BLaER1 treated with 17β-estradiol and CSF1 and Interleukin-3, amounts not matched to agents 10 nM and 100 nM (cell line): ENCODE measurements around the gene HSPB7.
"Not testable (repeated sequence)": the region's sequence is repeated elsewhere in the genome, so short reads cannot be mapped to it uniquely, and the experiment has no call there.

Experiments
- H3K27ac ChIP-seq, 11 experiments: shearing (Covaris generic); formaldehyde crosslinking; 2 replicates each; pipeline ENCODE4 v1.8.1; 2022
- H3K27me3 ChIP-seq, 11 experiments: shearing (Covaris generic); formaldehyde crosslinking; 2 replicates each; pipeline ENCODE4 v1.8.1; 2022
- H3K36me3 ChIP-seq, 11 experiments: shearing (Covaris generic); formaldehyde crosslinking; 2 replicates each; pipeline ENCODE4 v1.8.1; 2022
- H3K4me1 ChIP-seq, 10 experiments: shearing (Covaris generic); formaldehyde crosslinking; 2 replicates each; pipeline ENCODE4 v1.8.1; 2022
- H3K4me2 ChIP-seq, 11 experiments: shearing (Covaris generic); formaldehyde crosslinking; 2 replicates each; pipeline ENCODE4 v1.8.1; 2022
- H3K4me3 ChIP-seq, 10 experiments: shearing (Covaris generic); formaldehyde crosslinking; 2 replicates each; pipeline ENCODE4 v1.8.1; 2022
- H3K9ac ChIP-seq, 11 experiments: shearing (Covaris generic); formaldehyde crosslinking; 2 replicates each; pipeline ENCODE4 v1.8.1; 2022
- H3K9me3 ChIP-seq, 11 experiments: shearing (Covaris generic); formaldehyde crosslinking; replicated peaks in 1 of 11; 2 replicates each; pipeline ENCODE4 v1.8.1; 2022
- H4K20me1 ChIP-seq, 11 experiments: shearing (Covaris generic); formaldehyde crosslinking; 2 replicates each; pipeline ENCODE4 v1.8.1; 2022
- Cebpa-rat ChIP-seq, 11 experiments: shearing (Covaris generic); IDR thresholded peaks; 2 replicates each; pipeline ENCODE4 v1.8.1; 2022

The HSPB7 gene

GRCh38 chr1:16026723-16027484 lies 9.1 kb upstream of the HSPB7 start:
- H3K4me2 ChIP-seq = peak overlapping the region in 4 of 11 experiments; percentile 22 to 26 (median 24); a peak in 4 of 22 replicates
- peaks cover 0 to 6% (median 0%) of the 10 kb centered on the region in 11 experiments; a peak in 3 of 22 replicates for H3K27me3 ChIP-seq
- peaks cover 0 to 29% (median 21%) of the 10 kb centered on the region in 10 experiments; a peak in 14 of 20 replicates for H3K4me1 ChIP-seq
- no peaks in the 10 kb centered on the region for H3K9me3 ChIP-seq
- H3K9ac ChIP-seq = no peak overlapping the region
- TF ChIP-seq Cebpa-rat (IDR thresholded peaks at IDR 0.05) = no peak
- H4K20me1 ChIP-seq = peaks cover 0 to 11% (median 0%) of the 10 kb centered on the region in 11 experiments; a peak in 3 of 22 replicates
- H3K4me3 ChIP-seq = no peak overlapping the region
- no peaks in the 10 kb centered on the region for H3K36me3 ChIP-seq
- H3K27ac ChIP-seq = no peak overlapping the region

GRCh38 chr1:16026302-16026701 lies 8.5 kb upstream of the HSPB7 start:
- H3K4me2 ChIP-seq, H3K9ac ChIP-seq, H3K36me3 ChIP-seq, H3K9me3 ChIP-seq, H3K27ac ChIP-seq, H3K4me3 ChIP-seq: not testable (repeated sequence)
- Histone ChIP-seq H3K27me3 (peaks cover 0 to 11% (median 0%) of the 10 kb centered on the region in 11 experiments; a peak in 3 of 22 replicates), H4K20me1 (peaks cover 0 to 16% (median 0%) of the 10 kb centered on the region in 11 experiments; a peak in 3 of 22 replicates), H3K4me1 (peaks cover 0 to 35% (median 27%) of the 10 kb centered on the region in 10 experiments; a peak in 14 of 20 replicates)

- no peak for TF ChIP-seq Cebpa-rat (IDR thresholded peaks at IDR 0.05)
- no peaks in the 10 kb centered on the region for H3K9me3 ChIP-seq
These were observed 5.3 kb upstream of the HSPB7 start for GRCh38 chr1:16023050-16023653.

GRCh38 chr1:16022393-16022792 lies 4.5 kb upstream of the HSPB7 start:
- H3K9ac ChIP-seq = peak overlapping the region in 2 of 11 experiments; percentile 33 to 48; a peak in 3 of 22 replicates
- H3K27me3 ChIP-seq = peaks cover 0 to 12% (median 0%) of the 10 kb centered on the region in 11 experiments; a peak in 3 of 22 replicates

More at GRCh38 chr1:16023050-16023653, 5.3 kb upstream of the HSPB7 start:
- Histone ChIP-seq H4K20me1 (peaks cover 0 to 16% (median 0%) of the 10 kb centered on the region in 11 experiments; a peak in 3 of 22 replicates), H3K36me3 (no peaks in the 10 kb centered on the region), H3K4me2 (peak overlapping the region in 7 of 11 experiments; percentile 3 to 87 (median 38); a peak in 7 of 22 replicates), H3K27ac (no peak overlapping the region), H3K4me1 (peaks cover 13 to 67% (median 55%) of the 10 kb centered on the region in 10 experiments), H3K4me3 (no peak overlapping the region), H3K27me3 (peaks cover 0 to 12% (median 0%) of the 10 kb centered on the region in 11 experiments; a peak in 3 of 22 replicates), H3K9ac (no peak overlapping the region)

GRCh38 chr1:16021681-16022080 lies 3.8 kb upstream of the HSPB7 start, which contains the start of gene CLCNKA:
TSS of gene CLCNKA (plus strand) at chr1:16022036. CDS start at chr1:16022620, 584 bp downstream.
- Histone ChIP-seq H3K4me1 (peaks cover 28 to 74% (median 68%) of the 10 kb centered on the region in 10 experiments), H3K9me3 (no peaks in the 10 kb centered on the region), H3K27ac (no peak within 1 kb of the TSS), H3K4me2 (peak within 1 kb of the TSS in 9 of 11 experiments; percentile 21 to 87 (median 62); a peak in 15 of 22 replicates), H4K20me1 (peaks cover 0 to 16% (median 0%) of the 10 kb centered on the region in 11 experiments; a peak in 3 of 22 replicates), H3K9ac (peak within 1 kb of the TSS in 5 of 11 experiments; percentile 7 to 48 (median 31); a peak in 4 of 22 replicates), H3K27me3 (peaks cover 0 to 12% (median 0%) of the 10 kb centered on the region in 11 experiments; a peak in 3 of 22 replicates), H3K36me3 (no peaks in the 10 kb centered on the region), H3K4me3 (no peak within 1 kb of the TSS)
- TF ChIP-seq Cebpa-rat (IDR thresholded peaks at IDR 0.05) = no peak

More at GRCh38 chr1:16022393-16022792, 4.5 kb upstream of the HSPB7 start:
- Histone ChIP-seq H4K20me1 (peaks cover 0 to 16% (median 0%) of the 10 kb centered on the region in 11 experiments; a peak in 3 of 22 replicates), H3K9me3 (no peaks in the 10 kb centered on the region), H3K4me2 (peak overlapping the region in 8 of 11 experiments; percentile 44 to 87 (median 62); a peak in 15 of 22 replicates), H3K4me3 (no peak overlapping the region), H3K36me3 (no peaks in the 10 kb centered on the region), H3K27ac (no peak overlapping the region), H3K4me1 (peaks cover 21 to 71% (median 62%) of the 10 kb centered on the region in 10 experiments)
- TF ChIP-seq Cebpa-rat (IDR thresholded peaks at IDR 0.05) = no peak

- H3K27ac ChIP-seq, H3K9ac ChIP-seq, H3K36me3 ChIP-seq, H3K4me3 ChIP-seq, H3K9me3 ChIP-seq: not testable (repeated sequence)
- Histone ChIP-seq H3K4me2 (peak overlapping the region in 7 of 11 experiments; percentile 53 to 87 (median 62); a peak in 8 of 22 replicates), H4K20me1 (peaks cover 0 to 16% (median 0%) of the 10 kb centered on the region in 11 experiments; a peak in 3 of 22 replicates), H3K4me1 (peaks cover 36 to 82% (median 76%) of the 10 kb centered on the region in 10 experiments), H3K27me3 (peaks cover 0 to 12% (median 0%) of the 10 kb centered on the region in 11 experiments; a peak in 3 of 22 replicates)
These were observed 3.0 kb upstream of the HSPB7 start for GRCh38 chr1:16020878-16021277.

GRCh38 chr1:16020325-16020724 lies 2.5 kb upstream of the HSPB7 start:
- Histone ChIP-seq H3K9me3 (no peaks in the 10 kb centered on the region), H3K4me2 (peak overlapping the region in 7 of 11 experiments; percentile 3 to 87 (median 24); a peak in 9 of 22 replicates), H3K9ac (no peak overlapping the region), H4K20me1 (peaks cover 0 to 14% (median 0%) of the 10 kb centered on the region in 11 experiments; a peak in 3 of 22 replicates), H3K4me1 (peaks cover 41 to 87% (median 82%) of the 10 kb centered on the region in 10 experiments), H3K27ac (no peak overlapping the region), H3K27me3 (peaks cover 0 to 12% (median 0%) of the 10 kb centered on the region in 11 experiments; a peak in 3 of 22 replicates), H3K4me3 (no peak overlapping the region), H3K36me3 (no peaks in the 10 kb centered on the region)
- TF ChIP-seq Cebpa-rat (IDR thresholded peaks at IDR 0.05) = no peak

- Histone ChIP-seq H3K9me3 (no peaks in the 10 kb centered on the region), H3K36me3 (no peaks in the 10 kb centered on the region), H4K20me1 (peaks cover 0 to 8% (median 0%) of the 10 kb centered on the region in 11 experiments; a peak in 3 of 22 replicates), H3K27me3 (peaks cover 0 to 12% (median 0%) of the 10 kb centered on the region in 11 experiments; a peak in 3 of 22 replicates), H3K4me2 (peak overlapping the region; percentile 60 to 91 (median 85); a peak in 19 of 22 replicates), H3K4me1 (peaks cover 47 to 93% (median 87%) of the 10 kb centered on the region in 10 experiments), H3K27ac (no peak overlapping the region), H3K4me3 (no peak overlapping the region), H3K9ac (peak overlapping the region in 1 of 11 experiments; percentile 33; a peak in 1 of 22 replicates)
- no peak for TF ChIP-seq Cebpa-rat (IDR thresholded peaks at IDR 0.05)
These were observed 1.9 kb upstream of the HSPB7 start for GRCh38 chr1:16019644-16020277.
